Measurements from ENCODE around the gene TP53TG5. TPM values are rescaled to one million over a fixed set of nuclear protein-coding genes. Genes with fewer than 3 reads are reported as not detected.

TP53TG5 gene
- total RNA-seq, 4 donors from 2014 or later = 1.9 TPM; not detected in 3

- Histone ChIP-seq H3K27me3 (no peaks in the 10 kb centered on the region), H3K27ac (no peak overlapping the region), H3K9me3 (no peaks in the 10 kb centered on the region), H3K36me3 (no peaks in the 10 kb centered on the region), H3K4me1 (peaks cover 8 to 12% of the 10 kb centered on the region in 2 donors), H3K4me3 (no peak overlapping the region)
- TF ChIP-seq CTCF (IDR thresholded peaks at IDR 0.05) (no peak), POLR2A (IDR thresholded peaks at IDR 0.05) (no peak)
- no peak for DNase-seq
- intact Hi-C loops (cut with DNase I; ENCODE audit: low total_unique reads) = no loop called here
Measured at GRCh38 chr20:45413479-45413878, 35.4 kb upstream of the TP53TG5 start.

- intact Hi-C loops (cut with DNase I; ENCODE audit: low total_unique reads) = no loop called here
- DNase-seq = no peak
- Histone ChIP-seq H3K9me3 (no peaks in the 10 kb centered on the region), H3K27ac (no peak overlapping the region), H3K27me3 (no peaks in the 10 kb centered on the region), H3K4me1 (peaks cover 11 to 13% of the 10 kb centered on the region in 2 donors), H3K36me3 (no peaks in the 10 kb centered on the region), H3K4me3 (no peak overlapping the region)
- TF ChIP-seq CTCF (IDR thresholded peaks at IDR 0.05) (no peak), POLR2A (IDR thresholded peaks at IDR 0.05) (no peak)
Measured at GRCh38 chr20:45412653-45413052, 34.5 kb upstream of the TP53TG5 start.

GRCh38 chr20:45410887-45411286 lies 32.8 kb upstream of the TP53TG5 start:
- TF ChIP-seq POLR2A (IDR thresholded peaks at IDR 0.05) = no peak
- no peak for TF ChIP-seq CTCF (IDR thresholded peaks at IDR 0.05)
- DNase-seq = no peak
- no peak overlapping the region for H3K27ac ChIP-seq
- H3K27me3 ChIP-seq = no peaks in the 10 kb centered on the region
- H3K36me3 ChIP-seq = no peaks in the 10 kb centered on the region
- no peaks in the 10 kb centered on the region for H3K9me3 ChIP-seq
- H3K4me1 ChIP-seq = peaks cover 0 to 5% of the 10 kb centered on the region in 2 donors
- no peak overlapping the region for H3K4me3 ChIP-seq
- intact Hi-C loops (cut with DNase I; ENCODE audit: low total_unique reads) = no loop called here

GRCh38 chr20:45409521-45410272 lies 31.6 kb upstream of the TP53TG5 start:
- peaks cover 0 to 5% of the 10 kb centered on the region in 2 donors for H3K4me1 ChIP-seq
- no peaks in the 10 kb centered on the region for H3K27me3 ChIP-seq
- intact Hi-C loops (cut with DNase I; ENCODE audit: low total_unique reads) = no loop called here
- no peak overlapping the region for H3K4me3 ChIP-seq
- H3K36me3 ChIP-seq = no peaks in the 10 kb centered on the region
- no peaks in the 10 kb centered on the region for H3K9me3 ChIP-seq
- H3K27ac ChIP-seq = peak overlapping the region in 1 of 2 donors; percentile 44
- no peak for DNase-seq
- no peak for TF ChIP-seq POLR2A (IDR thresholded peaks at IDR 0.05)
- TF ChIP-seq CTCF (IDR thresholded peaks at IDR 0.05) = no peak

GRCh38 chr20:45408646-45409213 lies 30.6 kb upstream of the TP53TG5 start:
- no peaks in the 10 kb centered on the region for H3K27me3 ChIP-seq
- H3K9me3 ChIP-seq = no peaks in the 10 kb centered on the region
- no peak overlapping the region for H3K4me3 ChIP-seq
- DNase-seq = no peak
- H3K27ac ChIP-seq = peak overlapping the region; percentile 93 to 95
- peaks cover 0 to 5% of the 10 kb centered on the region in 2 donors for H3K4me1 ChIP-seq
- TF ChIP-seq POLR2A (IDR thresholded peaks at IDR 0.05) (no peak), CTCF (IDR thresholded peaks at IDR 0.05) (no peak)
- intact Hi-C loops (cut with DNase I; ENCODE audit: low total_unique reads) = no loop called here
- H3K36me3 ChIP-seq = no peaks in the 10 kb centered on the region

Data from uterus (tissue), 4 donors.